H9 (cell line): ENCODE results near the gene VWC2. TPM values are rescaled to one million over a fixed set of nuclear protein-coding genes. Genes with fewer than 3 reads are reported as not detected.

ENCODE experiments used
- DNase-seq: peaks from one replicate; pipeline ENCODE4 v3.0.0-alpha.2; 2017
- H2AFZ ChIP-seq: one replicate; pipeline ENCODE4 v1.6.1; 2013; ENCODE audit warnings: mild to moderate bottlenecking, low read length, control low read depth, moderate library complexity
- H2AK5ac ChIP-seq: 2 replicates; pipeline ENCODE4 v1.6.1; 2013; ENCODE audit warnings: low read length, control low read depth, mixed read lengths; ENCODE audit not compliant: insufficient read length
- H2BK120ac ChIP-seq: one replicate; pipeline ENCODE4 v1.6.1; 2013; ENCODE audit warnings: low read depth, mild to moderate bottlenecking, low read length, control low read depth, inconsistent platforms; ENCODE audit not compliant: poor library complexity, severe bottlenecking
- H2BK12ac ChIP-seq: 2 replicates; pipeline ENCODE4 v1.6.1; 2013; ENCODE audit warnings: low read length, control low read depth, mixed read lengths, low read depth; ENCODE audit not compliant: insufficient read length
- H2BK15ac ChIP-seq: 2 replicates; pipeline ENCODE4 v1.6.1; 2013; ENCODE audit warnings: low read depth, low read length, control low read depth
- H2BK20ac ChIP-seq: one replicate; pipeline ENCODE4 v1.6.1; 2013; ENCODE audit warnings: low read depth, mild to moderate bottlenecking, low read length, control low read depth, inconsistent platforms; ENCODE audit not compliant: poor library complexity, severe bottlenecking
- H2BK5ac ChIP-seq: 2 replicates; pipeline ENCODE4 v1.6.1; 2013; ENCODE audit warnings: low read length, control low read depth, mixed read lengths; ENCODE audit not compliant: insufficient read length
- H3K14ac ChIP-seq: 2 replicates; pipeline ENCODE4 v1.6.1; 2013; ENCODE audit warnings: low read length, control low read depth; ENCODE audit not compliant: insufficient read depth
- H3K18ac ChIP-seq: 2 replicates; pipeline ENCODE4 v1.6.1; 2013; ENCODE audit warnings: low read depth, mild to moderate bottlenecking, mixed read lengths, low read length, control low read depth; ENCODE audit not compliant: insufficient read length
- H3K23ac ChIP-seq: 2 replicates; pipeline ENCODE4 v1.6.1; 2013; ENCODE audit warnings: low read length, control low read depth, mixed read lengths, low read depth; ENCODE audit not compliant: insufficient read length
- H3K23me2 ChIP-seq: 2 replicates; pipeline ENCODE4 v1.6.1; 2013; ENCODE audit warnings: low read depth, mild to moderate bottlenecking, mixed read lengths, low read length, control low read depth; ENCODE audit not compliant: insufficient read length, poor library complexity, severe bottlenecking
- H3K27ac ChIP-seq: 2 replicates; pipeline ENCODE4 v1.5.1; 2013; ENCODE audit warnings: low read length, control low read depth, mixed read lengths, low read depth; ENCODE audit not compliant: insufficient read length
- H3K27me3 ChIP-seq: 2 replicates; pipeline ENCODE4 v1.6.1; 2013; ENCODE audit warnings: low read length, control low read depth, inconsistent platforms; ENCODE audit not compliant: insufficient read depth
- H3K4ac ChIP-seq: 2 replicates; pipeline ENCODE4 v1.6.1; 2013; ENCODE audit warnings: low read depth, mild to moderate bottlenecking, control low read depth, inconsistent platforms, low read length, moderate library complexity
- H3K4me1 ChIP-seq: 2 replicates; pipeline ENCODE4 v1.6.1; 2013; ENCODE audit warnings: low read length, control low read depth, inconsistent platforms; ENCODE audit not compliant: insufficient read depth
- H3K4me2 ChIP-seq: 2 replicates; pipeline ENCODE4 v1.6.1; 2013; ENCODE audit warnings: low read length, control low read depth, mixed read lengths; ENCODE audit not compliant: insufficient read length, insufficient read depth
- H3K56ac ChIP-seq: 2 replicates; pipeline ENCODE4 v1.6.1; 2013; ENCODE audit warnings: low read depth, mild to moderate bottlenecking, mixed read lengths, low read length, control low read depth; ENCODE audit not compliant: insufficient read length
- H3K79me1 ChIP-seq: 2 replicates; pipeline ENCODE4 v1.6.1; 2013; ENCODE audit warnings: low read depth, mild to moderate bottlenecking, moderate library complexity, low read length, control low read depth, inconsistent platforms; ENCODE audit not compliant: insufficient read depth, poor library complexity, severe bottlenecking
- H3K79me2 ChIP-seq: 2 replicates; pipeline ENCODE4 v1.6.1; 2013; ENCODE audit warnings: low read length, control low read depth, inconsistent platforms; ENCODE audit not compliant: insufficient read depth
- H3K9ac ChIP-seq: 2 replicates; pipeline ENCODE4 v1.6.1; 2013; ENCODE audit warnings: low read length, control low read depth, mixed read lengths; ENCODE audit not compliant: insufficient read length; ENCODE audit errors: extremely low read depth
- H3K9me3 ChIP-seq: one replicate; pipeline ENCODE4 v1.6.1; 2013; ENCODE audit warnings: low read depth, low read length, inconsistent platforms; ENCODE audit not compliant: control insufficient read depth
- H3T11ph ChIP-seq: one replicate; pipeline ENCODE4 v1.6.1; 2013; ENCODE audit warnings: mild to moderate bottlenecking, low read length, control low read depth, inconsistent platforms
- H4K20me1 ChIP-seq: one replicate; pipeline ENCODE4 v1.6.1; 2013; ENCODE audit not compliant: control insufficient read depth, insufficient read length, insufficient read depth
- H4K5ac ChIP-seq: 2 replicates; pipeline ENCODE4 v1.6.1; 2013; ENCODE audit warnings: low read depth, mild to moderate bottlenecking, mixed read lengths, low read length, control low read depth; ENCODE audit not compliant: insufficient read length
- H4K8ac ChIP-seq: replicated peaks from 2 replicates; pipeline ENCODE4 v1.6.1; 2013; ENCODE audit warnings: low read length, control low read depth, mixed read lengths, low read depth; ENCODE audit not compliant: insufficient read length
- H4K91ac ChIP-seq: 2 replicates; pipeline ENCODE4 v1.6.1; 2013; ENCODE audit warnings: low read depth, mild to moderate bottlenecking, moderate library complexity, mixed read lengths, low read length, control low read depth; ENCODE audit not compliant: insufficient read length
- H3K27ac Mint-ChIP-seq, 3 experiments: 2 replicates in 2 of 3; 3 replicates in 1 of 3; pipeline ENCODE4 v1.8.0; 2020 to 2021; ENCODE audit warnings: mixed read lengths in 3 of 3, mild to moderate bottlenecking in 1 of 3, moderate library complexity in 1 of 3
- H3K27me3 Mint-ChIP-seq: 2 replicates; pipeline ENCODE4 v1.8.0; 2021; ENCODE audit warnings: low read depth, mild to moderate bottlenecking, moderate library complexity, mixed read lengths
- H3K36me3 Mint-ChIP-seq, 3 experiments: 2 replicates in 2 of 3; 3 replicates in 1 of 3; pipeline ENCODE4 v1.8.0; 2020 to 2021; ENCODE audit warnings: low read depth in 3 of 3, mixed read lengths in 3 of 3; ENCODE audit not compliant: insufficient read depth in 1 of 3
- H3K4me1 Mint-ChIP-seq, 2 experiments: 2 replicates each; pipeline ENCODE4 v1.8.0; 2020; ENCODE audit warnings: mixed read lengths in 2 of 2
- H3K4me3 Mint-ChIP-seq, 2 experiments: 2 replicates in 1 of 2; 3 replicates in 1 of 2; pipeline ENCODE4 v1.8.0; 2020 to 2021; ENCODE audit warnings: mild to moderate bottlenecking in 2 of 2, mixed read lengths in 2 of 2, moderate library complexity in 1 of 2
- H3K9me3 Mint-ChIP-seq, 2 experiments: 2 replicates in 1 of 2; 3 replicates in 1 of 2; pipeline ENCODE4 v1.8.0; 2020; ENCODE audit warnings: mild to moderate bottlenecking in 2 of 2, mixed read lengths in 2 of 2, moderate library complexity in 1 of 2
- WGBS: extraction: QIAGEN DNeasy Blood & Tissue Kit; methylation state at CpG from one replicate; pipeline ENCODE4 v1.1.7; 2013; ENCODE audit warnings: missing lambda C conversion rate, low lambda C conversion rate, mixed read lengths; ENCODE audit not compliant: insufficient read length; ENCODE audit errors: extremely low coverage; 5-methylcytosine and 5-hydroxymethylcytosine counted together
- total RNA-seq: library from RNA; stranded (reverse); gene quantifications from 2 replicates; pipeline ENCODE4 v1.2.1, GENCODE V29; 2021
- TF ChIP-seq, protein P1 (sequence below): fragments of 200-600 bp; sonication (generic); conservative IDR thresholded peaks from 3 replicates; pipeline ENCODE4 v1.8.0; 2021; ENCODE audit warnings: antibody characterized with exemption, mild to moderate bottlenecking

The VWC2 gene
- total RNA-seq, 1 experiment from 2014 or later: 0.02 TPM

DNA sequence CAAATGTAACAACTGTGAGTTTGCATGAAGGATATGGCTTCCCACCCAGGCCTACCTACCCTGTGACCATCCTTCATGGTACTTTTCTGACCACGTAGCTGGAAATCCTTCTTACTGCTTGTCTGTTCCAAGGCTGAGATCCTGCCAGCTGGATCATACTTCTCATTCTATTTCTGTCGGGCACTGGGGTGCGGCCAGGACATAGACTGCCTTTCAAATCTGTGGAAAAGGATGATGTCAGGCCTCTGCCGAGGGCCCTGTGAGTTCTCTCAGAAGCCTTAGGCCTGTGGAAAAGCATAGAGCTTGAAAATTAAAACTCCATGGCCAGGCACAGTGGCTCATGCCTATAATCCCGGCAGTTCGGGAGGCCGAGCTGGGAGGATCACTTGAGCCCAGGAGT lies 10.0 kb downstream of the VWC2 start:
- no peak overlapping the region for H3K4ac ChIP-seq
- H3K56ac ChIP-seq: no peak overlapping the region
- H3K9ac ChIP-seq: no peak overlapping the region
- Mint-ChIP-seq H3K4me1 (no peaks in the 10 kb centered on the region), H3K27me3 (no peaks in the 10 kb centered on the region; the same call in none of the 2 replicates), H3K27ac (no peak overlapping the region), H3K9me3 (peaks cover 0 to 3% of the 10 kb centered on the region in 2 experiments; a peak in 1 of 5 replicates), H3K4me3 (no peak overlapping the region), H3K36me3 (no peaks in the 10 kb centered on the region; a peak in 2 of 7 replicates)
- no peak overlapping the region for H3K23ac ChIP-seq
- TF ChIP-seq, protein P1, sequence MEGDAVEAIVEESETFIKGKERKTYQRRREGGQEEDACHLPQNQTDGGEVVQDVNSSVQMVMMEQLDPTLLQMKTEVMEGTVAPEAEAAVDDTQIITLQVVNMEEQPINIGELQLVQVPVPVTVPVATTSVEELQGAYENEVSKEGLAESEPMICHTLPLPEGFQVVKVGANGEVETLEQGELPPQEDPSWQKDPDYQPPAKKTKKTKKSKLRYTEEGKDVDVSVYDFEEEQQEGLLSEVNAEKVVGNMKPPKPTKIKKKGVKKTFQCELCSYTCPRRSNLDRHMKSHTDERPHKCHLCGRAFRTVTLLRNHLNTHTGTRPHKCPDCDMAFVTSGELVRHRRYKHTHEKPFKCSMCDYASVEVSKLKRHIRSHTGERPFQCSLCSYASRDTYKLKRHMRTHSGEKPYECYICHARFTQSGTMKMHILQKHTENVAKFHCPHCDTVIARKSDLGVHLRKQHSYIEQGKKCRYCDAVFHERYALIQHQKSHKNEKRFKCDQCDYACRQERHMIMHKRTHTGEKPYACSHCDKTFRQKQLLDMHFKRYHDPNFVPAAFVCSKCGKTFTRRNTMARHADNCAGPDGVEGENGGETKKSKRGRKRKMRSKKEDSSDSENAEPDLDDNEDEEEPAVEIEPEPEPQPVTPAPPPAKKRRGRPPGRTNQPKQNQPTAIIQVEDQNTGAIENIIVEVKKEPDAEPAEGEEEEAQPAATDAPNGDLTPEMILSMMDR: no peak
- no peak for DNase-seq
- H4K91ac ChIP-seq: no peak overlapping the region
- no peak overlapping the region for H2BK20ac ChIP-seq
- no peak overlapping the region for H3K4me2 ChIP-seq
- no peaks in the 10 kb centered on the region for H4K20me1 ChIP-seq
- no peak overlapping the region for H3K27ac ChIP-seq
- no peak overlapping the region for H2AFZ ChIP-seq
- no peak overlapping the region for H3T11ph ChIP-seq
- H3K4me1 ChIP-seq: no peaks in the 10 kb centered on the region
- H2BK5ac ChIP-seq: no peak overlapping the region
- H3K79me1 ChIP-seq: no peaks in the 10 kb centered on the region
- no peak overlapping the region for H2BK120ac ChIP-seq
- no peak overlapping the region for H4K8ac ChIP-seq
- no peaks in the 10 kb centered on the region for H3K9me3 ChIP-seq
- no peak overlapping the region for H3K14ac ChIP-seq
- H2AK5ac ChIP-seq: no peak overlapping the region
- WGBS: no CpG with 5 or more reads among the region's 7 CpGs
- no peak overlapping the region for H4K5ac ChIP-seq
- H2BK15ac ChIP-seq: no peak overlapping the region
- H2BK12ac ChIP-seq: no peak overlapping the region
- no peak overlapping the region for H3K18ac ChIP-seq
- H3K79me2 ChIP-seq: no peaks in the 10 kb centered on the region
- no peaks in the 10 kb centered on the region for H3K23me2 ChIP-seq
- no peaks in the 10 kb centered on the region for H3K27me3 ChIP-seq
